Ishikawa (cell line): ENCODE results near the gene TENT5C.

Source experiments
- CEBPB ChIP-seq: IDR thresholded peaks from 2 replicates; pipeline ENCODE4 v1.6.1; 2012
- CREB1 ChIP-seq: IDR thresholded peaks from 2 replicates; pipeline ENCODE4 v1.6.1; 2012; ENCODE audit warnings: low read depth
- EGR1 ChIP-seq: IDR thresholded peaks from 2 replicates; pipeline ENCODE4 v1.6.1; 2012
- EP300 ChIP-seq: IDR thresholded peaks from 2 replicates; pipeline ENCODE4 v1.6.1; 2012; ENCODE audit warnings: borderline replicate concordance
- FOXM1 ChIP-seq: IDR thresholded peaks from 2 replicates; pipeline ENCODE4 v1.6.1; 2012; ENCODE audit warnings: low read depth, borderline replicate concordance
- MAX ChIP-seq: IDR thresholded peaks from 2 replicates; pipeline ENCODE4 v1.6.1; 2012
- NFIC ChIP-seq: IDR thresholded peaks from 2 replicates; pipeline ENCODE4 v1.6.1; 2012
- RAD21 ChIP-seq: IDR thresholded peaks from 2 replicates; pipeline ENCODE4 v1.6.1; 2012; ENCODE audit warnings: low read depth
- TAF1 ChIP-seq: IDR thresholded peaks from 2 replicates; pipeline ENCODE4 v1.6.1; 2012; ENCODE audit warnings: low read depth, mild to moderate bottlenecking
- TCF12 ChIP-seq: IDR thresholded peaks from 2 replicates; pipeline ENCODE4 v1.6.1; 2012; ENCODE audit warnings: low read depth
- TEAD4 ChIP-seq: IDR thresholded peaks from 2 replicates; pipeline ENCODE4 v1.6.1; 2012
- YY1 ChIP-seq: IDR thresholded peaks from 2 replicates; pipeline ENCODE4 v1.6.1; 2012; ENCODE audit warnings: low read depth
- ZBTB7A ChIP-seq: IDR thresholded peaks from 2 replicates; pipeline ENCODE4 v1.6.1; 2012; ENCODE audit warnings: low read depth
- TF ChIP-seq, protein P1 (sequence below): IDR thresholded peaks from 2 replicates; pipeline ENCODE4 v1.6.1; 2012; ENCODE audit warnings: low read depth, mild to moderate bottlenecking
- TF ChIP-seq, protein P2 (sequence below): IDR thresholded peaks from 2 replicates; pipeline ENCODE4 v1.6.1; 2012

The TENT5C gene

GRCh38 chr1:117562581-117563491, 43.0 kb upstream of the TENT5C start:
- TF ChIP-seq ZBTB7A: no peak
- TF ChIP-seq, protein P1, sequence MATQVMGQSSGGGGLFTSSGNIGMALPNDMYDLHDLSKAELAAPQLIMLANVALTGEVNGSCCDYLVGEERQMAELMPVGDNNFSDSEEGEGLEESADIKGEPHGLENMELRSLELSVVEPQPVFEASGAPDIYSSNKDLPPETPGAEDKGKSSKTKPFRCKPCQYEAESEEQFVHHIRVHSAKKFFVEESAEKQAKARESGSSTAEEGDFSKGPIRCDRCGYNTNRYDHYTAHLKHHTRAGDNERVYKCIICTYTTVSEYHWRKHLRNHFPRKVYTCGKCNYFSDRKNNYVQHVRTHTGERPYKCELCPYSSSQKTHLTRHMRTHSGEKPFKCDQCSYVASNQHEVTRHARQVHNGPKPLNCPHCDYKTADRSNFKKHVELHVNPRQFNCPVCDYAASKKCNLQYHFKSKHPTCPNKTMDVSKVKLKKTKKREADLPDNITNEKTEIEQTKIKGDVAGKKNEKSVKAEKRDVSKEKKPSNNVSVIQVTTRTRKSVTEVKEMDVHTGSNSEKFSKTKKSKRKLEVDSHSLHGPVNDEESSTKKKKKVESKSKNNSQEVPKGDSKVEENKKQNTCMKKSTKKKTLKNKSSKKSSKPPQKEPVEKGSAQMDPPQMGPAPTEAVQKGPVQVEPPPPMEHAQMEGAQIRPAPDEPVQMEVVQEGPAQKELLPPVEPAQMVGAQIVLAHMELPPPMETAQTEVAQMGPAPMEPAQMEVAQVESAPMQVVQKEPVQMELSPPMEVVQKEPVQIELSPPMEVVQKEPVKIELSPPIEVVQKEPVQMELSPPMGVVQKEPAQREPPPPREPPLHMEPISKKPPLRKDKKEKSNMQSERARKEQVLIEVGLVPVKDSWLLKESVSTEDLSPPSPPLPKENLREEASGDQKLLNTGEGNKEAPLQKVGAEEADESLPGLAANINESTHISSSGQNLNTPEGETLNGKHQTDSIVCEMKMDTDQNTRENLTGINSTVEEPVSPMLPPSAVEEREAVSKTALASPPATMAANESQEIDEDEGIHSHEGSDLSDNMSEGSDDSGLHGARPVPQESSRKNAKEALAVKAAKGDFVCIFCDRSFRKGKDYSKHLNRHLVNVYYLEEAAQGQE: no peak
- TF ChIP-seq, protein P2, sequence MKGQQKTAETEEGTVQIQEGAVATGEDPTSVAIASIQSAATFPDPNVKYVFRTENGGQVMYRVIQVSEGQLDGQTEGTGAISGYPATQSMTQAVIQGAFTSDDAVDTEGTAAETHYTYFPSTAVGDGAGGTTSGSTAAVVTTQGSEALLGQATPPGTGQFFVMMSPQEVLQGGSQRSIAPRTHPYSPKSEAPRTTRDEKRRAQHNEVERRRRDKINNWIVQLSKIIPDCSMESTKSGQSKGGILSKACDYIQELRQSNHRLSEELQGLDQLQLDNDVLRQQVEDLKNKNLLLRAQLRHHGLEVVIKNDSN: no peak
- no peak for TF ChIP-seq TAF1
- no peak for TF ChIP-seq FOXM1
- TF ChIP-seq NFIC: no peak
- TF ChIP-seq CEBPB: no peak
- TF ChIP-seq CREB1: no peak
- TF ChIP-seq MAX: no peak
- no peak for TF ChIP-seq EGR1
- TF ChIP-seq TEAD4: no peak
- no peak for TF ChIP-seq EP300

- TF ChIP-seq ZBTB7A: no peak
- TF ChIP-seq FOXM1: no peak
- TF ChIP-seq MAX: no peak
- no peak for TF ChIP-seq NFIC
- no peak for TF ChIP-seq CEBPB
- TF ChIP-seq TEAD4: no peak
- no peak for TF ChIP-seq CREB1
- TF ChIP-seq, protein P2: no peak
- TF ChIP-seq, protein P1: no peak
- TF ChIP-seq RAD21: no peak
- TF ChIP-seq TCF12: no peak
- no peak for TF ChIP-seq EGR1
- TF ChIP-seq YY1: no peak
- TF ChIP-seq TAF1: no peak
- TF ChIP-seq EP300: no peak
Measured at GRCh38 chr1:117563492-117563875, 42.4 kb upstream of the TENT5C start.

- TF ChIP-seq CEBPB: no peak
- no peak for TF ChIP-seq CREB1
- no peak for TF ChIP-seq EP300
Measured at GRCh38 chr1:117564227-117565075, 41.4 kb upstream of the TENT5C start.

DNA sequence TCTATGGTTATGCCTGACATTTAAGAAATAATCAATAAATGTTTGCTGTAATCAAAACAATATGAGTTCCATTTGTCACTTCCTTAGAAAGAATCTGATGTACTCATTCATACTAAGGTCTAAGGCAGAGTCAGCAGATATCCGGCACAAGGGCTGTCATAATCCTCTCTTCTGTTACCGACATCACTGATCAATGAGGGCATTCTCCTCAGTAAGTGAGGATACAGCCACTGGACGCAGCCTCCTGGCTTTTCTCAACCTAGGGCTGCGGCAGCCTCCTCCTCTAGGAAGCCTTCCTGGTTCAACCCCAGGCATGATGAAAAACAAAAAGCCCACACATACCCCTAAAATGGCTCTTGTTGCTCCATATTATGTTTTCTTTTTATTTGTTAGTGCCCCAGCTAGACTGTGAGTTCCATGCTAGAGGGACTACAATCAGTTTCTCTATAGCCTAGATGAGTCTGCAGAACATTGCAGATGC, 40.7 kb upstream of the TENT5C start:
- TF ChIP-seq, protein P2: no peak
- TF ChIP-seq EGR1 (no peak), CEBPB (no peak), TEAD4 (no peak), NFIC (no peak), RAD21 (no peak), TAF1 (no peak), TCF12 (no peak), MAX (no peak), YY1 (no peak), EP300 (no peak), ZBTB7A (no peak), FOXM1 (no peak), CREB1 (no peak)
- TF ChIP-seq, protein P1: no peak
